Right cardiac atrium (tissue), 5 donors: Measurements from ENCODE around the gene RIIAD1. TPM values are rescaled to one million over a fixed set of nuclear protein-coding genes. Genes with fewer than 3 reads are reported as not detected.

ENCODE experiments used
- ATAC-seq, 2 donors: fragments of 200-7000 bp; cut with Tn5 transposase; one replicate each; pipeline versions ENCODE4 v1.8.0 to v1.9.1; 2020; ENCODE audit warnings: moderate library complexity in 2 of 2, mild to moderate bottlenecking in 1 of 2
- DNase-seq, 3 donors: peaks; one replicate each; pipeline ENCODE4 v3.0.0-alpha.2; 2020
- H3K27ac ChIP-seq: one replicate; pipeline ENCODE4 v1.5.1; 2013; ENCODE audit warnings: mild to moderate bottlenecking, low read length, control low read depth, moderate library complexity
- H3K27me3 ChIP-seq: one replicate; pipeline ENCODE4 v1.6.1; 2013; ENCODE audit not compliant: control insufficient read depth, insufficient read depth
- H3K4me1 ChIP-seq: one replicate; pipeline ENCODE4 v1.6.1; 2013; ENCODE audit warnings: low read length; ENCODE audit not compliant: control insufficient read depth, insufficient read depth
- H3K4me3 ChIP-seq: one replicate; pipeline ENCODE4 v1.5.1; 2013; ENCODE audit warnings: low read length, control low read depth
- H3K9me3 ChIP-seq: one replicate; pipeline ENCODE4 v1.6.1; 2013; ENCODE audit warnings: low read length; ENCODE audit not compliant: control insufficient read depth
- WGBS: extraction: QIAGEN DNeasy Blood & Tissue Kit; methylation state at CpG from one replicate; pipeline ENCODE4 v1.1.7; 2013; 5-methylcytosine and 5-hydroxymethylcytosine counted together
- intact Hi-C, 4 donors: fragments of 100-400 bp; cut with DNase I; formaldehyde crosslinking; loops; one replicate each; pipeline versions ENCODE4 v1.11.0 to v1.14.0; 2022 to 2023
- polyA plus RNA-seq: library from polyadenylated mRNA; stranded (reverse); fragments of 200-250 nt; gene quantifications from one replicate; pipeline ENCODE4 v1.2.3, GENCODE V29; 2013
- total RNA-seq, 4 donors: library from RNA; stranded (reverse); fragmentation: NEBNext Ultra II Directional; extraction: Animal tissue kit (Norgen Biotek cat#: 25700); gene quantifications; one replicate each; pipeline ENCODE4 v1.2.1, GENCODE V29; 2021
- donor health status: healthy with polysubstance abuse.
- donor health status: DM: no; HTN: yes; CAD: no.
- donor health status: DM: no; HTN: no; CAD: no.
- donor health status: DM: no; HTN: yes; CAD: no; lungs with severe emphysema.
- donor health status: DM: yes; HTN: yes; CAD: no.

Gene RIIAD1
- total and polyA plus RNA-seq, 5 donors = 6.0 to 19.3 (median 7.7) TPM

DNA sequence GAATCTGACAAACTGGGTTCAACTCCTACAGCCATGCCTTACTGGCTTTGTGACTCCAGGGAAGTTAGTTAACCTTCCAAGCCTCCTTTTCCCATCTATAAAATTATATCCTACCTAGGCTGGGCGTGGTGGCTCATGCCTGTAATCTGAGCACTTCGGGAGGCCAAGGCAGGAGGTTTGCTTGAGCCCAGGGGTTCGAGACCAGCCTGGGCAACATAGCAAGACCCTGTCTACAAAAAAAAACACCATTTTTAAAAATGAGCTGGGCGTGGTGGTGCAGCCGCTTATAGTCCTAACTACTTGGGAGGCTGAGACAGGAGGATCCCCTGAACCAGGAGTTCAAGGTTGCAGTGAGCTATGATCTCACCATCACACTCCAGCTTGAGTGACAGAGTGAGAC, 19.8 kb upstream of the RIIAD1 start:
- 97% methylated on average over 5 of the region's 5 CpGs for WGBS
- DNase-seq = no peak
- Histone ChIP-seq H3K27ac (no peak overlapping the region), H3K9me3 (no peaks in the 10 kb centered on the region), H3K27me3 (no peaks in the 10 kb centered on the region), H3K4me1 (no peaks in the 10 kb centered on the region), H3K4me3 (no peak overlapping the region)
- intact Hi-C loops = no loop called here
- ATAC-seq = no peak

DNA sequence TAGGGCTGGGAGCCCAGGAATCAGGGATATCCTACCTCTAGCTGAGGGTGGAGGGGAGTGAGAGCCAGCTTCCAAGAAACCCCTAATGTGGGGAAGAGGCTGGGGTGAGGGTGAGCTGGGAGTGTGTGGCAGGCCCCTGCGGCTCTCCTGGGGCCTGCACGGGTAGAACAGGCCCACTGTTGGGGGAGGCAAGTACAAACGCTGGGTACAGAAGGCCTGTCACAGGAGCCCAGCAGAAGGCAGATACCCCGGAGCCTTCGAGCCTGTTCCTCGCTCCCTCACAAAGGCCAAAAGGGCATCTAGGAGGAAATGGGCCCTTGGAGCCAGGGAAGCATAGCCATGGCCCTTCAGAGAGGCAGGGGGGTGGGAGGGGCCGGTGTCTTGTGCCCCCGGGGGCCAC, 18.4 kb upstream of the RIIAD1 start:
- H3K9me3 ChIP-seq = no peaks in the 10 kb centered on the region
- H3K27me3 ChIP-seq = no peaks in the 10 kb centered on the region
- ATAC-seq (no peak), DNase-seq (no peak)
- WGBS = 33% methylated on average over 8 of the region's 8 CpGs
- H3K4me3 ChIP-seq = no peak overlapping the region
- H3K4me1 ChIP-seq = no peaks in the 10 kb centered on the region
- no peak overlapping the region for H3K27ac ChIP-seq
- intact Hi-C loops = no loop called here

DNA sequence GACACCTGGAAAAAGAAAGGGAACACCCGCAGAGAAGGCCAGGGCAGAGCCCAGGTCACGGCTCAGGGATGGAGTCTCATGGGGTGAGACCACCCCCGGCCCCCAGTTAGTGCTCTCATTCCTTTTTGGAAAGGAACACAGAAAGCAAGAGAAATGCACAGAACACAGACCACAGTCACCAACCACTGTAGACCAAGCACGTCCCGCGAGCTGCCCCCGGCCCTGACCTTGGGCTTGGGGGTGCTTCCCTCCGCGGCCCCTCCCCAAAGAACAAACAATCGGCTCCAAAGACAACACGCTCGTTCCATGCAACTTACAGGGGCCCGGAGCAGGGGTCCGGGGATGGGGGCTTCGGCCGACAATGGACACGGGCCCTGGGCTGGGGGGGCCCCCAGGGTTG, 17.5 kb upstream of the RIIAD1 start:
- Histone ChIP-seq H3K4me1 (no peaks in the 10 kb centered on the region), H3K4me3 (no peak overlapping the region), H3K9me3 (no peaks in the 10 kb centered on the region), H3K27me3 (no peaks in the 10 kb centered on the region), H3K27ac (no peak overlapping the region)
- intact Hi-C loops = no loop called here
- ATAC-seq (no peak), DNase-seq (no peak)
- WGBS = 66% methylated on average over 17 of the region's 17 CpGs

DNA sequence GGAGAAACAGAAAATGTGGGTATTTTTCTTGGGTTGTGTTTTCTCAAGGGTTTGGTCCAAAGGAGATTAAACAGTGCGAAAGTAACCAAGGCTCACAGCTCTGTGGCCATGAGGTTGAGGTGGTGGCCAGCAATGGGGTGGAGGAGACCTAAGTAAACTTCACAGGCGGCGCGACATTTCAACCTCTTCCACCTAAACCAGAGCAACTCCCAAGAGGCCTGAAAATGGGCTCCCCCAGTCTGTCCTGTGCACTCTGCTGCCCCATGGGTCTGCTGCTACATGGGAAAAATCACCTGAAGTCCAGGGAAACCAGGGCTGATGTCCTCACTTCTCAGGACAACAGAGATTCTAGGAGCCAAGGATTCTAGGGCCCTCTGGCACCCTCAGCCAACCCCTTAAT, 17.1 kb upstream of the RIIAD1 start:
- Histone ChIP-seq H3K27me3 (no peaks in the 10 kb centered on the region), H3K27ac (no peak overlapping the region), H3K4me3 (no peak overlapping the region), H3K9me3 (no peaks in the 10 kb centered on the region), H3K4me1 (no peaks in the 10 kb centered on the region)
- DNase-seq = no peak
- ATAC-seq = no peak
- intact Hi-C loops = no loop called here
- 84% methylated on average over 4 of the region's 4 CpGs for WGBS

DNA sequence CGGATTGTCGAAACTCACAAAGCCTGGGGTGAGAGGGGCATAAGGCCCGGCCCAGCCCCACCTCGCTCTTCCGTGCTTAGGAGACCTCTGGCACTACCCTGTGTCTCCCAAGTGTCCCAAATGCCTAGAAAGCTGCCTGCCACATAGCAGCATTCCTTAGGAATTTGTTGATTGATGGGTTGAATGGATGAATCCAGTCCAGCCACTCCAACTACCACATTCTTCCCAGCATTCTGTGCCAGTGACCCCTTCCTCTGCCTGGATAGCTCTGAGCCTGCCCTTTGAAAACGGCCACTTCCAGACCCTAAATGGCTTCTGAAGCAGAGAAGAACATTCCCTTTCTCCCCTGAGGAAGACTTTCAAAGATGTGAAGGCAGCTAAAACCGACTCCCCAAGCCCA, 16.2 kb upstream of the RIIAD1 start:
- ATAC-seq = no peak
- WGBS = 82% methylated on average over 7 of the region's 7 CpGs
- intact Hi-C loops = no loop called here

DNA sequence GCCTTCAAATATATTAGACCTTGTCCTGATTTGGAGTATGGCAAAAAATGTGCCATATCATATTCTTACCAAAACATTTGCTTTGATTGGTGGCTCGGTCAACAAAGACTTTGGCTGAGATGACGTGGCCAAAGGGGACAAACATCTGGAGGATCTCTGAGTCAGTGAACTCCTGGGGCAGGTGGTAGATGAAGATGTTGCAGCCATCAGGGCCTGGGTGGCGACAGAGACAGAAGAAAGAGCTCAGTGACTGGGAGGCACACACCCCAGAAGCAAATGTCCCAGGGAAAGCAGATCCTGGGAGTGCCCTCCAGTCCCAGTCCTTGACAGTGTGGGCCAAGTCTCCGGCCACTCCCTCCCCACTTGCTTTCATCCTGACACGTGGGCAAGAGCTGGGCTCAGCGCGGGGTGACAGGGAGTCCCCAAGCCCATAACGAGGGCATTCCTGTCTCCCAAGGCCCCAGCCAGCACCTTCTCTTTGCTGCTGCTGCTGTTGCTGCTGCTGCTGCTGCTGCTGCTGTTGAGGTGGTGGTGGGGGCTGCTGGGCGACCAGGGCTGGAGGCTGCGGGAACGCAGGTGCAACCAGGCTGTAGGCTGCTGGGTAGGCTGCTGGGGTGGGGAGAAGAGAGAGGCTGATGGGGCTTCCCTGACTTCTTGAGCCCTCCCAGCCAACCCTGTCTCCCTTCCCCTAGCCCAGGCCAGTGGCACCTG, 15.4 kb upstream of the RIIAD1 start:
- H3K27ac ChIP-seq = no peak overlapping the region
- H3K4me3 ChIP-seq = no peak overlapping the region
- WGBS = 70% methylated on average over 11 of the region's 11 CpGs
- H3K27me3 ChIP-seq = no peaks in the 10 kb centered on the region
- no peak for ATAC-seq
- no peaks in the 10 kb centered on the region for H3K9me3 ChIP-seq
- H3K4me1 ChIP-seq = no peaks in the 10 kb centered on the region
- intact Hi-C loops = no loop called here
- DNase-seq = no peak

More for the DNA sequence above, 16.2 kb upstream of the RIIAD1 start:
- DNase-seq = no peak
- H3K4me3 ChIP-seq = no peak overlapping the region
- no peaks in the 10 kb centered on the region for H3K9me3 ChIP-seq
- H3K27ac ChIP-seq = no peak overlapping the region
- H3K27me3 ChIP-seq = no peaks in the 10 kb centered on the region
- H3K4me1 ChIP-seq = no peaks in the 10 kb centered on the region

DNA sequence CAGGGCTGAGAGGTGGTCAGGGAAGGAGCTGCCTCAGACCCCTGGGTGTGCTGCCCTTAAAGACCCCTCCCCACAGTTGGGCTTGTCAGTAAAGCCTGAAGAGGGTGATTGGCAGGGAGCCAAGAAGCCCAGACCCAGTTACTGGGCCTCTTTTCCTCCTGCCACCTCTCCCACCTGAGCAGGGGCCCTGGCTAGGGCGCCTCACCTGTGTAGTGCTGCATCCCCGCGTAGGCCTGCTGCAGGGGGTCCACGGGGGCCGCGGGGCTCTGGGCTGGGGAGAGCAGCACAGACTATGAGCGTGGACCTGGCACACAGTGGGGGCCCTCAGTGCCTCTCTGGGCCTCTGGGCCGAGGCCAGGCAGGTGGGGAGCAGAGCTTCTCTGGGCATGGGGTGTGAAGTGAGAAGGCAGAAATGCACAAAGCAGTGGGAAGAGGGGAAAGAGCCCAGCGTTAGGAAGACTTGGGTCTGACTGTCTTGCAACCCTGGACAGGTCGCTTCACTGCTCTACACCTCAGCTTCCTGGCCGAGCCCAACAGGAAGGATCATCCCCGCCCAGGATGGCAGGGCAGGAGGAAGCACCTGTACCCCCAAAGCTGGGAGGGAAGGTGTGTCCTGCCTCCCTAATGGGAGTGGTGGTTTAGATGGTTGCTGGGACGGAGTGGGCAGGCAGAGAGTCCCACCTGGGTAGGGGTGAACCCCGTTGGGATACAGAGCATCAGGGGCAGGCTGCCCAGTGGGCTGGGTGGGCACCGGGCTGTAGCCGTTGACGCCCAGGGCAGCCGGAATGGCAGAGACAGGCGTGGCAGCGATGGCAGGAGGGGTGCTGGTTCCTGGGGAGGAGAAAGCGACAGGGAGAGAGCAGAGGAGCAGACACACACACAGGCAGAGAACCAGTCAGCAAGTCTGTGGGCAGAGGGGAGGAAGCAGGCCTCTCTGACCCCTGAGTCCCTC, 14.6 kb upstream of the RIIAD1 start:
- WGBS = 78% methylated on average over 21 of the region's 21 CpGs
- ATAC-seq = no peak
- no peak overlapping the region for H3K4me3 ChIP-seq
- DNase-seq = no peak
- H3K9me3 ChIP-seq = no peaks in the 10 kb centered on the region
- no peaks in the 10 kb centered on the region for H3K4me1 ChIP-seq
- H3K27me3 ChIP-seq = no peaks in the 10 kb centered on the region
- no peak overlapping the region for H3K27ac ChIP-seq
- intact Hi-C loops = no loop called here

DNA sequence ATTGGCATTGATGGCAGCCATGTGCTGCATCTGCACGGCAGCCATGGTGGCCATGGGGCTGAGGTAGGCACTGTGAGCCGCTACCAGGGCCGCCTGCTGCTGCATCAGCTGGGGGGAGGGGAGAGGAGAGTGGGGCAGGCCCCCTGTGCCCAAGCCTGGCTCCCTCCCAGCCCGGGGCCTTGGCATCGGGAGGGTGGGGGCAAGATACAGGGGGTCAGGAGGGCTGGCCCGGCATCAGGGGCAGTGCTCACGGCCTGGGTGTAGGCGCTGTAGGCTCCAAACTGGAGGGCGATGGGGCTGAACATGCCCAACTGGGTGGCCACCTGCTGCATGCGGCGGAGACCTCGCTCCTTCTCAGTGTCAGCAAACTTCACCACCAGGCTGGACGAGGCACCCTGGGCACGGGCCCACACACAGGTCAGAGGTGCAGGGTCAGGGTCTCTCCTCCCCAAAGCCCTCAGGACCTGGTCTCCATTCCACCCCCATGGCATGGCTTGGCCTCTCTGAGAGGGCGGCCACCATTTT, 13.7 kb upstream of the RIIAD1 start:
- DNase-seq = no peak
- no peak overlapping the region for H3K27ac ChIP-seq
- 87% methylated on average over 15 of the region's 15 CpGs for WGBS

DNA sequence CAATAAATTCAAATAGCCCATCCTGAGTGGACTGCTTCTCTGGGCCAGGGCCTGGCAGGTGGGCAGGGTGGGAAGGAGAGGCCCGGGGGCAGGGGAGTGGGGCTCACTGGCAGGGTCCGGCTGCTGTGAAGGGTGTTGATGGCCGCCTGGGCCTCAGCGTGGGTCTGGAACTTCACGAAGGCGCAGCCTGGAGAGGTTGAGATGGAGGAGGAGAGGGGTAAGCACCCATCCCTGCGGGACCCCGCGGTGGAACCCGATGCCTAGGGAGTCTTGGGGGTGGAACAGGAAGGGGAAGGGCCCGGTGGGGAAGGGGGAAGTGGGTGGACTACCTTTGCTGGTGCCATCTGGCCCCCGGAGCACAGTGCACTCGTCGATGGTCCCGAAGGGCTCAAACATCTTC, 12.4 kb upstream of the RIIAD1 start:
- Histone ChIP-seq H3K4me3 (no peak overlapping the region), H3K27ac (no peak overlapping the region), H3K27me3 (no peaks in the 10 kb centered on the region), H3K9me3 (no peaks in the 10 kb centered on the region), H3K4me1 (no peaks in the 10 kb centered on the region)
- 72% methylated on average over 15 of the region's 15 CpGs for WGBS
- intact Hi-C loops = no loop called here
- DNase-seq (no peak), ATAC-seq (no peak)

More for the DNA sequence above, 13.7 kb upstream of the RIIAD1 start:
- Histone ChIP-seq H3K4me3 (no peak overlapping the region), H3K9me3 (no peaks in the 10 kb centered on the region), H3K27me3 (no peaks in the 10 kb centered on the region), H3K4me1 (no peaks in the 10 kb centered on the region)
- no peak for ATAC-seq
- intact Hi-C loops = no loop called here

DNA sequence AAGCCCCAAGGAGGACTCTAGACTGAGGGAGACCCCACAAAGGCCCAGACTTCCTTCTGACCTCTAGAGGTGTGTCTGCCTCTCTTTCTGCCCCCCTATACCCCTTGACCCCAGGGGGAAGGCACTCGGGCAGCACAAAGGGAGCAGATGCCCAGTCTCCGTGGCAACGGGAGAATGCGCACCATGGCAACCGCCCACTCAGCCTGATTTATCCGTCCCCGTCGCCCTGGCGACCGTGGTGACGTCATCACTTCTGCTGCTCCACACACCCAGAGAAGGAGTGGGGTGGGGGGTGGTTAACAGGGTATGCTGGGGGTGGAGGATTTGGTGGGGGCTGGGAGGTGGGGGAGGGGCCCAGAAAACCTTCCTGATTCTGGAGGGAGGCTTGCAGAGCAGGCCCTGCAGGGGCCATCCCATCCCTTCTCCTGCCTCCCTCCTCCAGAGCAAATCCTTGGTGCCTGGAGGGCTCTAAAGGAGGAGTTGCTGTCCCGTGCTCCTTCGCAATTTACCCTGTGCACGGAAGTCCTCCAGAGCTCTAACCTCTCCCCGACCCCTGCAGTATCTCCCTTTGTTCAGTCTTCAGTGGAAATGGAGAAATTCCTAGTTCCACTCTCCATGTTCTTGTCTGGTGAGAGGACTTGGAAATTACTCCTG, 11.0 kb upstream of the RIIAD1 start:
- DNase-seq (peak in 2 of 3 donors; percentile 49 to 64), ATAC-seq (no peak)
- 36% methylated on average over 15 of the region's 15 CpGs for WGBS
- intact Hi-C loops = no loop called here
- Histone ChIP-seq H3K27me3 (no peaks in the 10 kb centered on the region), H3K27ac (no peak overlapping the region), H3K9me3 (no peaks in the 10 kb centered on the region), H3K4me3 (no peak overlapping the region), H3K4me1 (no peaks in the 10 kb centered on the region)
